SJSA1 (cell line): ENCODE measurements around the gene PHF3. TPM values are rescaled to one million over a fixed set of nuclear protein-coding genes. Genes with fewer than 3 reads are reported as not detected.
"Not testable (repeated sequence)": the region's sequence is repeated elsewhere in the genome, so short reads cannot be mapped to it uniquely, and the experiment has no call there.

Experiments used
- DNase-seq, 2 experiments: peaks; one replicate each; pipeline ENCODE4 v3.0.0-alpha.2; 2015 to 2020; ENCODE audit warnings: low spot score in 2 of 2, low read depth in 1 of 2
- H3K27ac ChIP-seq: fragments of 250-450 bp; sonication (Bioruptor Pico); 2 replicates; pipeline ENCODE4 v1.5.1; 2020; ENCODE audit warnings: mild to moderate bottlenecking, moderate library complexity
- H3K27me3 ChIP-seq: fragments of 250-450 bp; sonication (Bioruptor Pico); replicated peaks from 2 replicates; pipeline ENCODE4 v1.5.1; 2020; ENCODE audit warnings: mild to moderate bottlenecking, moderate library complexity
- H3K36me3 ChIP-seq: fragments of 250-450 bp; sonication (Bioruptor Pico); 2 replicates; pipeline ENCODE4 v1.5.1; 2020; ENCODE audit warnings: mild to moderate bottlenecking
- H3K4me1 ChIP-seq: fragments of 250-450 bp; sonication (Bioruptor Pico); replicated peaks from 2 replicates; pipeline ENCODE4 v1.6.1; 2021; ENCODE audit warnings: mild to moderate bottlenecking
- H3K4me3 ChIP-seq: fragments of 250-450 bp; sonication (Bioruptor Pico); 2 replicates; pipeline ENCODE4 v1.5.1; 2020; ENCODE audit warnings: mild to moderate bottlenecking
- H3K9me3 ChIP-seq: fragments of 250-450 bp; sonication (Bioruptor Pico); replicated peaks from 2 replicates; pipeline ENCODE4 v1.5.1; 2020; ENCODE audit warnings: mild to moderate bottlenecking
- total RNA-seq: library from RNA; depleted of rRNA; stranded (reverse); fragments of >200 nt; shearing (Covaris generic); gene quantifications from 2 replicates; pipeline ENCODE4 v1.2.3, GENCODE V29; 2014

The PHF3 gene
- total RNA-seq, 1 experiment from 2014 or later: 34.0 TPM

GRCh38 chr6:63739094-63739687 is 103.6 kb downstream of the PHF3 start:
- no peaks in the 10 kb centered on the region for H3K4me1 ChIP-seq
- no peaks in the 10 kb centered on the region for H3K27me3 ChIP-seq
- H3K9me3 ChIP-seq: no peaks in the 10 kb centered on the region
- H3K27ac ChIP-seq: no peak overlapping the region
- H3K4me3 ChIP-seq: no peak overlapping the region
- no peak for DNase-seq
- H3K36me3 ChIP-seq: no peaks in the 10 kb centered on the region

DNA sequence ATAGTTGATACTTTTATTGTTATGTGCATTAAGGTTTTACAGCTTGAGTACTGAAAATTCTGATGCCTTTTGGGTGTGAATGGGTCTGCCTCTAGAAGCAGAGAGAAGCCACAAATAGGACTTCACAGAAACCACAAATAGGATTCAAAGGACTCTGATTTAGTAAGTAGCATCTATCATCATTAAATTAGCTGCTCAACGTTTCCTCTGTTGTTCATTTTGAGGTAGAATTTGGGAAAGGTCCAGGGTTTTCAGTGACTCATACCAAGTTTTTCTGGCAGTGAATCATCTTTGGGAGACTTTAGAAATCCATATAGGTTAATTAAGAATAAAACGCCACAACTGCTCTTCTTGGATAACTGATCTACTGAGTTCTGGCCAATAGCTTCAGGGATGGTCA is 105.1 kb downstream of the PHF3 start:
- no peak for DNase-seq
- Histone ChIP-seq H3K9me3 (no peaks in the 10 kb centered on the region), H3K4me3 (no peak overlapping the region), H3K4me1 (no peaks in the 10 kb centered on the region), H3K27me3 (no peaks in the 10 kb centered on the region), H3K27ac (no peak overlapping the region), H3K36me3 (no peaks in the 10 kb centered on the region)

DNA sequence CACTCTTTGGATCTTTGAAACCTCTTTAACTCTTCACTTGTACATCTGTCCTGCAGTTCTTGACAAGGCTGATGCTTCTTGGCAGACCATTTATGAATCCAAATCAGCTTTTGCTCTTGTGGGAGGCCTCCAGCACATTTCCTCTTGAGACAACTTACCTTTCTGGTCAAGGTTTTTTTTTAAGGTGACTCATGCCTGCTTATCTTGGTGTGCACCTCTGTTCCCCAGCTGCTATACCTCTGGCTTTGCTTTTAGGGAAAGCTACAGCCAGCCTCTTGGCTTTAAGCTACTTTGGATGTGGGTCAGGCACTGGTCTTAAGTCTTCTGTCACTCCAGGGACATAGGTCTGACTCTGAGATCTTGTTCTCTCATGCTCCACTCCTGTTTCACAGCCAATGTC is 106.5 kb downstream of the PHF3 start:
- Histone ChIP-seq H3K4me1 (no peaks in the 10 kb centered on the region), H3K27ac (no peak overlapping the region), H3K27me3 (no peaks in the 10 kb centered on the region), H3K36me3 (no peaks in the 10 kb centered on the region), H3K4me3 (no peak overlapping the region), H3K9me3 (no peaks in the 10 kb centered on the region)
- DNase-seq: no peak

DNA sequence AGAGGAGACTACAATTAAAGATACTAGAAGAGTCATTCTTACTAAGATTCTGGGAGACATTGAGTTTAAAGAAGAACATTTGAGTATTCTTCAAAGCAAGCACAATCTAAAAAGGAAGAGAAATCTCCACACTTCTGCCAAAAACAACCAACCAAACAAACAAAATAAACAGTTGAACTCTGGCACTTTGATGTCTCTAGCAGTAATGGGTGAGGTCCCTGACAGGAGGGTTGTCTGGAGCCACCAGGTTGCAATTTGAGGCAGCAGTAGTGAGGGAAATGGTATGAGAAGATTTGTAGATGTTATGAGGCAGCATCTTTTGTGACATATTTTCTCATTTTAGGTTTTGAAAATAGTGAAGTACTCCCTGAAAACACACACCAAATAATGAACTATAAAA is 108.1 kb downstream of the PHF3 start:
- no peaks in the 10 kb centered on the region for H3K4me1 ChIP-seq
- no peak for DNase-seq
- H3K27me3 ChIP-seq: no peaks in the 10 kb centered on the region
- H3K27ac ChIP-seq: no peak overlapping the region
- no peaks in the 10 kb centered on the region for H3K9me3 ChIP-seq
- H3K4me3 ChIP-seq: no peak overlapping the region
- no peaks in the 10 kb centered on the region for H3K36me3 ChIP-seq

GRCh38 chr6:63744810-63745209 is 109.2 kb downstream of the PHF3 start:
- Histone ChIP-seq H3K27ac (no peak overlapping the region), H3K4me3 (no peak overlapping the region), H3K27me3 (no peaks in the 10 kb centered on the region), H3K36me3 (no peaks in the 10 kb centered on the region), H3K9me3 (no peaks in the 10 kb centered on the region), H3K4me1 (no peaks in the 10 kb centered on the region)
- no peak for DNase-seq

DNA sequence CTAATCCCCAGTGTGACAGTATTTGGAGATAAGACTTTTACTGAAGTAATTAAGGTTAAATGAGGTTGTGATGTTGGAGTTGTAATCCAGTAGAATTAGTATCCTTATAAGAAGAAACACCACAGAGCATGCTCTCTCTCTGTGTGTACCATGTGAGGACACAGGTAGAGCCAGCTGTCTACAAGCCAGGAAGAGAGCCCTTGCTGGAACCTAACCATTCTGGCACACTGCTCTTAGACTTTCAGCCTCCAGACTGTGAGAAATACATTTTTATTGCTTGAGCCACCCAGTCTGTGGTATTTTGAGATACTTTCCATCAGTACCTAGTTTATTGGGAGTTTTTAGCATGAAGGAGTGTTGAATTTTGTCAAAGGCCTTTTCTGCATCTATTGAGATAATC is 110.2 kb downstream of the PHF3 start:
- H3K4me3 ChIP-seq: no peak overlapping the region
- no peak for DNase-seq
- no peaks in the 10 kb centered on the region for H3K9me3 ChIP-seq
- no peaks in the 10 kb centered on the region for H3K4me1 ChIP-seq
- H3K27ac ChIP-seq: no peak overlapping the region
- no peaks in the 10 kb centered on the region for H3K36me3 ChIP-seq
- H3K27me3 ChIP-seq: no peaks in the 10 kb centered on the region

GRCh38 chr6:63750400-63750799 is 114.8 kb downstream of the PHF3 start:
- H3K4me1 ChIP-seq: no peaks in the 10 kb centered on the region
- H3K9me3 ChIP-seq: no peaks in the 10 kb centered on the region
- no peaks in the 10 kb centered on the region for H3K36me3 ChIP-seq
- H3K27ac ChIP-seq: no peak overlapping the region
- H3K27me3 ChIP-seq: no peaks in the 10 kb centered on the region
- DNase-seq: no peak
- no peak overlapping the region for H3K4me3 ChIP-seq

GRCh38 chr6:63757275-63757674 is 121.7 kb downstream of the PHF3 start:
- DNase-seq, H3K4me3 ChIP-seq, H3K27ac ChIP-seq, H3K36me3 ChIP-seq, H3K27me3 ChIP-seq, H3K4me1 ChIP-seq, H3K9me3 ChIP-seq: not testable (repeated sequence)

DNA sequence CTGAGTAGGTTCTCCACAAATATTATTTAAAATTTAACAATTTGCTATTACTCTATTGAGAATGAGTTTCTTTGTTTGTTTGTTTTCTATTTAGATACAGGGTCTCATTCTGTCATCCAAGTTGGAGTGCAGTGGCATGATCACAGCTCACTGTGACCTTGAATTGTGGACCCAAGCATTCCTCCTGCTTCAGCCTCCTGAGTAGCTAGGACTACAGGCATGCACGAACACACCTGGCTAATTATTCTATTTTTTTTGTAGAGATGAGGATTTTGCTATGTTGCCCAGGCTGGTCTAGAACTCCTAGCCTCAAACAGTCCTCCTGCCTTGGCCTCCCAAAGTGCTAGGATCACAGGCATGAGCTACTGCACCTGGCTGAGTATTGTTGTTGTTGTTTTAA is 122.2 kb downstream of the PHF3 start:
- no peaks in the 10 kb centered on the region for H3K4me1 ChIP-seq
- no peaks in the 10 kb centered on the region for H3K36me3 ChIP-seq
- 0 out of 2 replicates have a peak, but pooled peaks cover 3% of the 10 kb centered on the region for H3K27me3 ChIP-seq
- no peak for DNase-seq
- 0 out of 2 replicates have a peak, but pooled peaks cover 2% of the 10 kb centered on the region for H3K9me3 ChIP-seq
- H3K27ac ChIP-seq: no peak overlapping the region
- H3K4me3 ChIP-seq: no peak overlapping the region

DNA sequence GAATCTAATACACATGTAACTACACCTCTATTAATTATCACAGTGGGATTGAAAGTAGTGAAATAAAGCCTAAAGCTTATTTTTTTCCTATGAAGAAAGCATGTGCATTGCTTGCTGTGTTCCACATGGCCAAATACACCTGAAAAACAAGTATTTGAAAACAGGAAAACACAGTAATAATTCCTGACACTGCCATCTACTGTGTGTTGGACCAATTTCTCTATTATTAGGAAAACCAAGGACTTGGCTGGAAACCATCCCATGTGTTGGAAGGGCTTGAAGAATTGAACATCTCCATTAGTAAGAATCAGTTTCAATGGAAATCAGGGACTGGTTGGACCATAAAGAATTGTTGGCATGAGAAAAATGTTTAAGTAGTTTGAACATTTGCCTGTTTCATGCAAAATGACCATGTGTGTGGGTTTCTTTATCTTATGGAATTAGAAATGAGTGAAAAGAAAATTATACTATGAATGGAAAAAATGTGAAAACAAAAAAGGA is 124.1 kb downstream of the PHF3 start:
- Histone ChIP-seq H3K36me3 (no peaks in the 10 kb centered on the region), H3K4me1 (no peaks in the 10 kb centered on the region), H3K27ac (no peak overlapping the region), H3K9me3 (0 out of 2 replicates have a peak, but pooled peaks cover 2% of the 10 kb centered on the region), H3K4me3 (no peak overlapping the region), H3K27me3 (0 out of 2 replicates have a peak, but pooled peaks cover 3% of the 10 kb centered on the region)
- DNase-seq: no peak

DNA sequence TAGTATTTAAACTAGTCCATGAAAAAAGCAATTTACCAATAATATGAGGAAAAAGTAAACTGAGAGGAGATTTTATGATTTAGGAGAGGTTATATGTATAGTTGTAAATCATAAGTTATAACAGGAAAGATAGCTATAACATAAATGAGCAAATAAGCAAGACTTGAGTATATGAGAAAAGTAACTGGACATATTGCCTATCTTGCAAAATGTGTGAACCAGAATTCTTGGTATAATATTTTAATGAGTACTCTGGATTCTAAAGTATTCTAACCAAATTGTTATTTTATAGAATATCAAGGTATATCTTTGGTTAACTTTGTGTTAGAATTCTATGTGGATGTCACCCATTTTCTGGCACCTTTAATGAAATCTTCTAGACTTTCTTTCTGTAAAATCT is 124.6 kb downstream of the PHF3 start:
- Histone ChIP-seq H3K36me3 (no peaks in the 10 kb centered on the region), H3K27me3 (0 out of 2 replicates have a peak, but pooled peaks cover 3% of the 10 kb centered on the region), H3K9me3 (0 out of 2 replicates have a peak, but pooled peaks cover 2% of the 10 kb centered on the region), H3K4me1 (no peaks in the 10 kb centered on the region), H3K27ac (no peak overlapping the region), H3K4me3 (no peak overlapping the region)
- DNase-seq: no peak

GRCh38 chr6:63764318-63764916 is 128.8 kb downstream of the PHF3 start:
- DNase-seq: peak in 1 of 2 experiments; percentile 18
- no peak overlapping the region for H3K4me3 ChIP-seq
- no peaks in the 10 kb centered on the region for H3K36me3 ChIP-seq
- H3K9me3 ChIP-seq: no peaks in the 10 kb centered on the region
- H3K27ac ChIP-seq: no peak overlapping the region
- H3K4me1 ChIP-seq: no peaks in the 10 kb centered on the region
- H3K27me3 ChIP-seq: 0 out of 2 replicates have a peak, but pooled peaks cover 3% of the 10 kb centered on the region
